Measurements from ENCODE around the gene MED25.

Gene MED25

DNA sequence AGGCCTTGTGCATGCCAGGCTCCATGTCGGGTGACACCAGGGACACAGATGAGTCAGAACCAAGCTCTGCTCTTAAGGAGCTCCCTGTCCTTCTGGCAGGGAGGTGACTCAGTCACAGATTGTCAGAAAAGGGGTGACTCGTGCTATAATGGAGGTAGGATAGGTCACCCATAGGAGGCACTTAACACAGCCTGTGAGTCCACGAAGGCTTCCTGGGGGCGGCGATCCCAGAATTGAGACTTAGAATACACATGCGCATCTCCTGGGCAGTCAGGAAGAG is 24.6 kb upstream of the MED25 start:
- ChIA-PET POLR2A (interaction anchor here (1.6 kb wide), 1 partner anchor 17 kb away, joined by 3 read pairs; no protein-coding TSS in a partner anchor), CTCF (no interaction called here)
- no peak for DNase-seq (ENCODE audit: extremely low spot score)
- TF ChIP-seq BHLHE40 (IDR thresholded peaks at IDR 0.05; ENCODE audit: borderline replicate concordance) (no peak), CTBP1 (IDR thresholded peaks at IDR 0.05; ENCODE audit: borderline replicate concordance) (no peak), FOXM1 (IDR thresholded peaks at IDR 0.05; ENCODE audit: borderline replicate concordance) (no peak), TARDBP (IDR thresholded peaks at IDR 0.05) (no peak), NFRKB (IDR thresholded peaks at IDR 0.05) (no peak), L3MBTL2 (conservative IDR thresholded peaks at IDR 0.05) (no peak), SP1 (IDR thresholded peaks at IDR 0.05) (no peak), ZNF384 (IDR thresholded peaks at IDR 0.05) (no peak), LEF1 (IDR thresholded peaks at IDR 0.05; ENCODE audit: borderline replicate concordance) (no peak), HDGF (IDR thresholded peaks at IDR 0.05; ENCODE audit: borderline replicate concordance) (no peak), ARNT (IDR thresholded peaks at IDR 0.05) (no peak), FOXA1 (IDR thresholded peaks at IDR 0.05) (no peak), ELF4 (IDR thresholded peaks at IDR 0.05) (no peak), FOXK2 (IDR thresholded peaks at IDR 0.05) (no peak), SUZ12 (IDR thresholded peaks at IDR 0.05) (no peak)
- TF ChIP-seq, protein P1, sequence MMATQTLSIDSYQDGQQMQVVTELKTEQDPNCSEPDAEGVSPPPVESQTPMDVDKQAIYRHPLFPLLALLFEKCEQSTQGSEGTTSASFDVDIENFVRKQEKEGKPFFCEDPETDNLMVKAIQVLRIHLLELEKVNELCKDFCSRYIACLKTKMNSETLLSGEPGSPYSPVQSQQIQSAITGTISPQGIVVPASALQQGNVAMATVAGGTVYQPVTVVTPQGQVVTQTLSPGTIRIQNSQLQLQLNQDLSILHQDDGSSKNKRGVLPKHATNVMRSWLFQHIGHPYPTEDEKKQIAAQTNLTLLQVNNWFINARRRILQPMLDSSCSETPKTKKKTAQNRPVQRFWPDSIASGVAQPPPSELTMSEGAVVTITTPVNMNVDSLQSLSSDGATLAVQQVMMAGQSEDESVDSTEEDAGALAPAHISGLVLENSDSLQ (IDR thresholded peaks at IDR 0.05), result no peak

DNA sequence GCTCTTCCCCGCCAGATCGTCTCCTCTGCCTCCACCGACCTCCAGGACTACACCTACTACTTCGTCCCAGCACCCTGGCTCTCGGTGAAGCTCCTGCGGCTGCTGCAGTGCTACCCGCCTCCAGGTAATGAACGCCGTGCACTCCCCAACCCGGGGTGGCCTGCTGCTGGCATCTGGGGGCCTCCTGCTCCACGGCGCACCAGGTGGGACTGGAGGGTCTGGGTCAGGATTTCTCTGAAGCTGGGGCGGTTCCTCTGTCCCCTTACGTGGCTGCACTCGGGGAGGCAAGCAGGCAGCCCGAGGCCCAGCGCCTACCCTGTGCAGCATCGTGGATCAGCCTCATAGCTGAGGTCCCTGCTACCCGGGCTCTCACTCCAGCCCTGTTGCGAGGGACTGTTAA is 22.5 kb upstream of the MED25 start:
- TF ChIP-seq NFRKB (IDR thresholded peaks at IDR 0.05), result no peak
- TF ChIP-seq FOXM1 (IDR thresholded peaks at IDR 0.05; ENCODE audit: borderline replicate concordance), result no peak
- no peak for TF ChIP-seq BHLHE40 (IDR thresholded peaks at IDR 0.05; ENCODE audit: borderline replicate concordance)
- no peak for TF ChIP-seq ZNF384 (IDR thresholded peaks at IDR 0.05)
- POLR2A ChIA-PET, result no interaction called here
- no peak for DNase-seq (ENCODE audit: extremely low spot score)
- CTCF ChIA-PET, result no interaction called here

DNA sequence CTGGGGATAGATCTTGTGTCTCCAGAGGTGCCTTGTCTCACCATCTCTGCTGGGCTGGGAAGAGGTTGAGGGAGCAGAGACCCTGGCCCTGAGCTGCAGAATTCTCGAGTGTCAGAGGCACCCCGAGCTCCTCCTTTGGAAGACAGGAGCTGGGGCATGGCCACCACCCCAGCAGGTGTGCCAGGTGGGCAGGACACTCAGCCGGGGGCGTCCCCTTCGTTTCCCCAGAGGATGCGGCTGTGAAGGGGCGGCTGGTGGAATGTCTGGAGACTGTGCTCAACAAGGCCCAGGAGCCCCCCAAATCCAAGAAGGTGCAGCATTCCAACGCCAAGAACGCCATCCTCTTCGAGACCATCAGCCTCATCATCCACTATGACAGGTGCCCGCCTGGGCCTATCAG is 19.5 kb upstream of the MED25 start:
- TF ChIP-seq NFRKB (IDR thresholded peaks at IDR 0.05), result no peak
- no peak for TF ChIP-seq ELF4 (IDR thresholded peaks at IDR 0.05)
- TF ChIP-seq BHLHE40 (IDR thresholded peaks at IDR 0.05; ENCODE audit: borderline replicate concordance), result no peak
- no peak for TF ChIP-seq SUZ12 (IDR thresholded peaks at IDR 0.05)
- TF ChIP-seq L3MBTL2 (conservative IDR thresholded peaks at IDR 0.05), result no peak
- no peak for TF ChIP-seq TARDBP (IDR thresholded peaks at IDR 0.05)
- TF ChIP-seq, protein P1 (IDR thresholded peaks at IDR 0.05), result no peak
- TF ChIP-seq LEF1 (IDR thresholded peaks at IDR 0.05; ENCODE audit: borderline replicate concordance), result no peak
- TF ChIP-seq ZNF384 (IDR thresholded peaks at IDR 0.05), result no peak
- TF ChIP-seq CTBP1 (IDR thresholded peaks at IDR 0.05; ENCODE audit: borderline replicate concordance), result no peak
- TF ChIP-seq HDGF (IDR thresholded peaks at IDR 0.05; ENCODE audit: borderline replicate concordance), result no peak
- no peak for TF ChIP-seq FOXK2 (IDR thresholded peaks at IDR 0.05)
- TF ChIP-seq FOXA1 (IDR thresholded peaks at IDR 0.05), result no peak
- no peak for TF ChIP-seq ARNT (IDR thresholded peaks at IDR 0.05)
- no peak for TF ChIP-seq FOXM1 (IDR thresholded peaks at IDR 0.05; ENCODE audit: borderline replicate concordance)
- ChIA-PET POLR2A (no interaction called here), CTCF (no interaction called here)
- no peak for DNase-seq (ENCODE audit: extremely low spot score)

DNA sequence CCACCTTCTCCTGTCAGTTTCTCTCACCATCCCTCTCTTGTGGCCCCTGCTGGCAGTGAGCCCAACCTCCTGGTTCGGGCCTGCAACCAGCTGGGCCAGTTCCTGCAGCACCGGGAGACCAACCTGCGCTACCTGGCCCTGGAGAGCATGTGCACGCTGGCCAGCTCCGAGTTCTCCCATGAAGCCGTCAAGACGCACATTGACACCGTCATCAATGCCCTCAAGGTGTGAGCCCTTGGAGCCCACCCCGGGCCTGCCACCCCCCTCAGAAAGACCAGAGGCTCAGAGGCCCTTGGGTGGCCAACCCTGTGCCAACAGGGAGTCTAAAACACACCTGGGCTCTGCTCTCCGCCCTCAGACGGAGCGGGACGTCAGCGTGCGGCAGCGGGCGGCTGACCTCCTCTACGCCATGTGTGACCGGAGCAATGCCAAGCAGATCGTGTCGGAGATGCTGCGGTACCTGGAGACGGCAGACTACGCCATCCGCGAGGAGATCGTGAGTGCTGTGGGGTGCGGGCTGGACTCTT is 18.8 kb upstream of the MED25 start:
- ChIA-PET POLR2A (no interaction called here), CTCF (interaction anchor here (0.6 kb wide), 1 partner anchor 102 kb away, joined by 3 read pairs; no protein-coding TSS in a partner anchor)
- DNase-seq (ENCODE audit: extremely low spot score), result no peak
- TF ChIP-seq ARNT (IDR thresholded peaks at IDR 0.05), result no peak
- no peak for TF ChIP-seq L3MBTL2 (conservative IDR thresholded peaks at IDR 0.05)
- TF ChIP-seq NFRKB (IDR thresholded peaks at IDR 0.05), result no peak
- TF ChIP-seq ELF4 (IDR thresholded peaks at IDR 0.05), result no peak
- no peak for TF ChIP-seq SP1 (IDR thresholded peaks at IDR 0.05)
- TF ChIP-seq ZNF384 (IDR thresholded peaks at IDR 0.05), result no peak
- TF ChIP-seq HDGF (IDR thresholded peaks at IDR 0.05; ENCODE audit: borderline replicate concordance), result no peak
- no peak for TF ChIP-seq FOXM1 (IDR thresholded peaks at IDR 0.05; ENCODE audit: borderline replicate concordance)
- TF ChIP-seq LEF1 (IDR thresholded peaks at IDR 0.05; ENCODE audit: borderline replicate concordance), result no peak
- no peak for TF ChIP-seq FOXA1 (IDR thresholded peaks at IDR 0.05)
- TF ChIP-seq, protein P1 (IDR thresholded peaks at IDR 0.05), result no peak
- TF ChIP-seq BHLHE40 (IDR thresholded peaks at IDR 0.05; ENCODE audit: borderline replicate concordance), result no peak
- no peak for TF ChIP-seq TARDBP (IDR thresholded peaks at IDR 0.05)
- TF ChIP-seq CTBP1 (IDR thresholded peaks at IDR 0.05; ENCODE audit: borderline replicate concordance), result no peak
- TF ChIP-seq SUZ12 (IDR thresholded peaks at IDR 0.05), result no peak

DNA sequence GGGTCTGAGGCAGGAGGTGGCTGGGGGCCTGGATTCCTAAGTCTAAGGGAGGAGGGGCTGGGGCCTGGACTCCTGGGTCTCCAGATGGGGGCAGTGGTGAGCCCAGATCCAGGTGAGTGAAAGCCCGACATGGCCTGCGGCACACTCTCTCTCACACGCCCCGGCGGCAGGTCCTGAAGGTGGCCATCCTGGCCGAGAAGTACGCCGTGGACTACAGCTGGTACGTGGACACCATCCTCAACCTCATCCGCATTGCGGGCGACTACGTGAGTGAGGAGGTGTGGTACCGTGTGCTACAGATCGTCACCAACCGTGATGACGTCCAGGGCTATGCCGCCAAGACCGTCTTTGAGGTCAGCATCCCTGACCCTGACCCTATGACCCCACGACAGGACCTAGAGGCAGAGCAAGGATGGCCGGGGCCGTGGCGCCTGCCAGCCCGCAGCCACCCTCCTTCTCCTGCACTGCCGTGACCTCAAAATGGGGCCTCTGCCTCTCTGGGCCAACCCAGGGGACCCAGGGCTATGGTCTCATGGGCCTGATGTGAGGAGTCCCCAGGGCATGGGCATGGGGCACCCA is 18.2 kb upstream of the MED25 start:
- ChIA-PET CTCF (interaction anchor here (0.6 kb wide), 1 partner anchor 102 kb away, joined by 3 read pairs; no protein-coding TSS in a partner anchor), POLR2A (no interaction called here)
- no peak for TF ChIP-seq ZNF384 (IDR thresholded peaks at IDR 0.05)
- TF ChIP-seq FOXM1 (IDR thresholded peaks at IDR 0.05; ENCODE audit: borderline replicate concordance), result no peak
- no peak for DNase-seq (ENCODE audit: extremely low spot score)

DNA sequence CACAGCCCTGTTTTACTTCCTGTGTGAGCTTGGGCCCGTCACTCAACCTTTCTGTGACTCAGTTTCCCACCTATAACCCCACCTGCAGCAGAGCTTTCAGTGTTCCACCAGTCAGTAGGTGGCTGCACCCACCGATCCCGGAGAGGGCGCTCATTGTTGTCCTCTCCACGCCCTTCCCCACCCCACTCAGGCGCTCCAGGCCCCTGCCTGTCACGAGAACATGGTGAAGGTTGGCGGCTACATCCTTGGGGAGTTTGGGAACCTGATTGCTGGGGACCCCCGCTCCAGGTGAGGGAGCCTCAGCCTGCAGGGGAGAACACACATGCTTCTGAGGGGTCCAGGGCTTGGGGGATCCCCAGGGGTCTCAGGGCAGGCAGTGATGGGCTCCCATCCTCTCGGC is 17.3 kb upstream of the MED25 start:
- ChIA-PET POLR2A (interaction anchor here (0.7 to 1.5 kb wide), 2 partner anchors 13 to 50 kb away, joined by 3 to 4 read pairs; partner anchors contain the start of genes FUZ and PTOV1), CTCF (interaction anchor here (0.8 kb wide), 1 partner anchor 28 kb away, joined by 4 read pairs; no protein-coding TSS in a partner anchor)
- TF ChIP-seq TARDBP (IDR thresholded peaks at IDR 0.05) (no peak), FOXA1 (IDR thresholded peaks at IDR 0.05) (no peak), FOXK2 (IDR thresholded peaks at IDR 0.05) (no peak), L3MBTL2 (conservative IDR thresholded peaks at IDR 0.05) (no peak), FOXM1 (IDR thresholded peaks at IDR 0.05; ENCODE audit: borderline replicate concordance) (no peak), SP1 (IDR thresholded peaks at IDR 0.05) (no peak), ZNF384 (IDR thresholded peaks at IDR 0.05) (no peak), ARNT (IDR thresholded peaks at IDR 0.05) (no peak), ELF4 (IDR thresholded peaks at IDR 0.05) (no peak), CTBP1 (IDR thresholded peaks at IDR 0.05; ENCODE audit: borderline replicate concordance) (no peak), NFRKB (IDR thresholded peaks at IDR 0.05) (no peak), BHLHE40 (IDR thresholded peaks at IDR 0.05; ENCODE audit: borderline replicate concordance) (no peak), HDGF (IDR thresholded peaks at IDR 0.05; ENCODE audit: borderline replicate concordance) (no peak), SUZ12 (IDR thresholded peaks at IDR 0.05) (no peak), LEF1 (IDR thresholded peaks at IDR 0.05; ENCODE audit: borderline replicate concordance) (no peak)
- TF ChIP-seq, protein P1 (IDR thresholded peaks at IDR 0.05), result no peak
- no peak for DNase-seq (ENCODE audit: extremely low spot score)
